Measurements from ENCODE around the gene SBDS.

DNA sequence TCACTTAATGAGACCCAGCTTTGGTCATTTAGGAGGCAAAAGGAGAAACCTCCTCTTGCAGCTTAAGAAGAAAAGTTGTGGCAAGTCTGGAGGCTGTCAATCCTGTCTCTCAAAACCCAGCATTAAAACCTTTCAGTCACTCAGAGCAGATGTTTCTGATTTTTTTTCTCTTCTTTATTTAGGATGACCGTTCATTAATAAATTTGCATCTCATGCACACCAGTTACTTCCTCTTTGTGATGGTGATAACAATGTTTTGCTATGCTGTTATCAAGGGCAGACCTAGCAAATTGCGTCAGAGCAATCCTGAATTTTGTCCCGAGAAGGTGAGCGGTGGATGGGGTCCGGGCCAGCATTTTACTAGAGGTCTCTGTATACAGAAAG is 42.4 kb downstream of the SBDS start:
- TF ChIP-seq, protein P1, sequence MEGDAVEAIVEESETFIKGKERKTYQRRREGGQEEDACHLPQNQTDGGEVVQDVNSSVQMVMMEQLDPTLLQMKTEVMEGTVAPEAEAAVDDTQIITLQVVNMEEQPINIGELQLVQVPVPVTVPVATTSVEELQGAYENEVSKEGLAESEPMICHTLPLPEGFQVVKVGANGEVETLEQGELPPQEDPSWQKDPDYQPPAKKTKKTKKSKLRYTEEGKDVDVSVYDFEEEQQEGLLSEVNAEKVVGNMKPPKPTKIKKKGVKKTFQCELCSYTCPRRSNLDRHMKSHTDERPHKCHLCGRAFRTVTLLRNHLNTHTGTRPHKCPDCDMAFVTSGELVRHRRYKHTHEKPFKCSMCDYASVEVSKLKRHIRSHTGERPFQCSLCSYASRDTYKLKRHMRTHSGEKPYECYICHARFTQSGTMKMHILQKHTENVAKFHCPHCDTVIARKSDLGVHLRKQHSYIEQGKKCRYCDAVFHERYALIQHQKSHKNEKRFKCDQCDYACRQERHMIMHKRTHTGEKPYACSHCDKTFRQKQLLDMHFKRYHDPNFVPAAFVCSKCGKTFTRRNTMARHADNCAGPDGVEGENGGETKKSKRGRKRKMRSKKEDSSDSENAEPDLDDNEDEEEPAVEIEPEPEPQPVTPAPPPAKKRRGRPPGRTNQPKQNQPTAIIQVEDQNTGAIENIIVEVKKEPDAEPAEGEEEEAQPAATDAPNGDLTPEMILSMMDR (IDR thresholded peaks at IDR 0.05), result no peak
- no peak for TF ChIP-seq POLR2A (IDR thresholded peaks at IDR 0.05)
